ENCODE measurements around the gene TLE4. TPM values are rescaled to one million over a fixed set of nuclear protein-coding genes. Genes with fewer than 3 reads are reported as not detected.

TLE4 gene
- total and polyA plus RNA-seq, 10 of the 15 experiments (the other 5 are each of a cell fraction or from before 2014, with no cell fraction given): 5.3 to 53.3 (median 23.3) TPM

DNA sequence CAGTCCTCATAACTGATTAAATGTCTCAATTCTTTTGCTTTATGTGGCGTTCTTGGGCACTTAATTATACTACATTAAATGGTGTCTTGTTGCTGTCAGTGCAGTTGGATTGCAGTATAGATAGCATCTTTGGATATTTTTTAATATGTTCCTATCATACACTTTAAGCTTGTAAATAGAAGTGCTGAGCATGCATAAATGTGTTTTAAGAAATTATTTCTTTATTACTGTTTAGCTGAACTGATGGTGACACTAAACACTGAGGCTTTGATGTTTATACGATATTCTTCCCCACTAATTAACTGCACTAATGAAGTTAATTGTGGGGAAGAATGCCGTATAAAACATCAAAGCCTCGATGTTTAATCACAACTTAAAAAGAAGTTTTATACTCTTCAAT is 116.6 kb downstream of the TLE4 start:
- Histone ChIP-seq H3K4me1 (ENCODE audit: control insufficient read depth, insufficient read depth, low read length) (no peaks in the 10 kb centered on the region), H4K20me1 (ENCODE audit: control insufficient read depth, insufficient read depth) (no peaks in the 10 kb centered on the region), H3K9ac (ENCODE audit: control insufficient read depth, insufficient read depth, low read length) (no peak overlapping the region), H3K4me2 (ENCODE audit: control insufficient read depth, insufficient read depth) (no peak overlapping the region), H3K79me2 (ENCODE audit: control insufficient read depth, insufficient read depth, low read length) (no peaks in the 10 kb centered on the region), H3K4me3 (no peak overlapping the region), H3K9me3 (replicated peaks; ENCODE audit: control insufficient read depth, insufficient read depth, low read length) (no peaks in the 10 kb centered on the region), H3K27ac (ENCODE audit: control insufficient read depth, insufficient read depth) (no peak overlapping the region), H2AFZ (ENCODE audit: control insufficient read depth, low read depth, low read length) (no peak overlapping the region), H3K36me3 (ENCODE audit: control insufficient read depth in 2 of 2, insufficient read depth in 2 of 2, low read length in 1 of 2) (peaks cover 0 to 4% of the 10 kb centered on the region in 2 experiments; a peak in 1 of 4 replicates), H3K27me3 (replicated peaks in 1 of 2; ENCODE audit: control insufficient read depth in 2 of 2, insufficient read depth in 2 of 2, low read length in 1 of 2) (no peaks in the 10 kb centered on the region)
- ChIA-PET SMC1A (ENCODE audit: uncharacterized antibody, unreplicated experiment) (interaction anchor here (0.9 kb wide), 1 partner anchor 12 kb away, joined by 5 read pairs; no protein-coding TSS in a partner anchor), RAD21 (ENCODE audit: unreplicated experiment) (no interaction called here), CTCF (interaction anchor here (0.6 kb wide), 1 partner anchor 114 kb away, joined by 3 read pairs; no protein-coding TSS in a partner anchor), POLR2A (interaction anchor here (0.8 kb wide), 1 partner anchor 10 kb away, joined by 5 read pairs; no protein-coding TSS in a partner anchor)
- in situ Hi-C loops (cut with MboI): no loop called here
- BruUV-seq (replicated peaks): no TSS peak
- intact Hi-C loops (cut with micrococcal nuclease; ENCODE audit: unreplicated experiment): no loop called here
- FAIRE-seq (no peak), ATAC-seq (no peak), DNase-seq (ENCODE audit: low read depth, low spot score) (no peak)
- WGBS (ENCODE audit: insufficient coverage, insufficient replicate concordance, low lambda C conversion rate, missing lambda C conversion rate): 61% methylated on average over 4 of the region's 4 CpGs
- no peak for TF ChIP-seq NR2C2 (IDR thresholded peaks at IDR 0.05; ENCODE audit: borderline replicate concordance, control insufficient read depth, insufficient read length, low read depth)
- no peak for TF ChIP-seq BMI1 (IDR thresholded peaks at IDR 0.05; ENCODE audit: borderline replicate concordance)
- TF ChIP-seq ETV6 (conservative IDR thresholded peaks at IDR 0.05 in 1 of 2, IDR thresholded peaks at IDR 0.05 in 1 of 2; ENCODE audit: borderline replicate concordance in 1 of 2, low read depth in 1 of 2): no peak
- TF ChIP-seq SUPT20H (IDR thresholded peaks at IDR 0.05; ENCODE audit: borderline replicate concordance, control insufficient read depth, low read depth, low read length): no peak
- no peak for TF ChIP-seq YBX1 (IDR thresholded peaks at IDR 0.05)
- no peak for TF ChIP-seq JUNB (IDR thresholded peaks at IDR 0.05)
- TF ChIP-seq, protein P1, sequence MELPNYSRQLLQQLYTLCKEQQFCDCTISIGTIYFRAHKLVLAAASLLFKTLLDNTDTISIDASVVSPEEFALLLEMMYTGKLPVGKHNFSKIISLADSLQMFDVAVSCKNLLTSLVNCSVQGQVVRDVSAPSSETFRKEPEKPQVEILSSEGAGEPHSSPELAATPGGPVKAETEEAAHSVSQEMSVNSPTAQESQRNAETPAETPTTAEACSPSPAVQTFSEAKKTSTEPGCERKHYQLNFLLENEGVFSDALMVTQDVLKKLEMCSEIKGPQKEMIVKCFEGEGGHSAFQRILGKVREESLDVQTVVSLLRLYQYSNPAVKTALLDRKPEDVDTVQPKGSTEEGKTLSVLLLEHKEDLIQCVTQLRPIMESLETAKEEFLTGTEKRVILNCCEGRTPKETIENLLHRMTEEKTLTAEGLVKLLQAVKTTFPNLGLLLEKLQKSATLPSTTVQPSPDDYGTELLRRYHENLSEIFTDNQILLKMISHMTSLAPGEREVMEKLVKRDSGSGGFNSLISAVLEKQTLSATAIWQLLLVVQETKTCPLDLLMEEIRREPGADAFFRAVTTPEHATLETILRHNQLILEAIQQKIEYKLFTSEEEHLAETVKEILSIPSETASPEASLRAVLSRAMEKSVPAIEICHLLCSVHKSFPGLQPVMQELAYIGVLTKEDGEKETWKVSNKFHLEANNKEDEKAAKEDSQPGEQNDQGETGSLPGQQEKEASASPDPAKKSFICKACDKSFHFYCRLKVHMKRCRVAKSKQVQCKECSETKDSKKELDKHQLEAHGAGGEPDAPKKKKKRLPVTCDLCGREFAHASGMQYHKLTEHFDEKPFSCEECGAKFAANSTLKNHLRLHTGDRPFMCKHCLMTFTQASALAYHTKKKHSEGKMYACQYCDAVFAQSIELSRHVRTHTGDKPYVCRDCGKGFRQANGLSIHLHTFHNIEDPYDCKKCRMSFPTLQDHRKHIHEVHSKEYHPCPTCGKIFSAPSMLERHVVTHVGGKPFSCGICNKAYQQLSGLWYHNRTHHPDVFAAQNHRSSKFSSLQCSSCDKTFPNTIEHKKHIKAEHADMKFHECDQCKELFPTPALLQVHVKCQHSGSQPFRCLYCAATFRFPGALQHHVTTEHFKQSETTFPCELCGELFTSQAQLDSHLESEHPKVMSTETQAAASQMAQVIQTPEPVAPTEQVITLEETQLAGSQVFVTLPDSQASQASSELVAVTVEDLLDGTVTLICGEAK (IDR thresholded peaks at IDR 0.05; ENCODE audit: borderline replicate concordance): no peak
- no peak for TF ChIP-seq STAT1 (conservative IDR thresholded peaks at IDR 0.05)
- no peak for TF ChIP-seq GATAD2B (conservative IDR thresholded peaks at IDR 0.05; ENCODE audit: low read depth)
- TF ChIP-seq E4F1 (IDR thresholded peaks at IDR 0.05; ENCODE audit: borderline replicate concordance, partially characterized antibody): no peak
- no peak for TF ChIP-seq PRDM15 (CRISPR knock-in tag; IDR thresholded peaks at IDR 0.05)
- no peak for TF ChIP-seq KDM1A (IDR thresholded peaks at IDR 0.05; ENCODE audit: borderline replicate concordance)
- TF ChIP-seq CBX3 (IDR thresholded peaks at IDR 0.05; ENCODE audit: borderline replicate concordance, low read depth): no peak
- no peak for TF ChIP-seq SIX5 (IDR thresholded peaks at IDR 0.05; ENCODE audit: low read depth, low read length, severe bottlenecking)
